HG03175 (cell line): ENCODE data around the gene FTCDNL1.

Experiments
- ATAC-seq: cut with Tn5 transposase; IDR thresholded peaks from one replicate; pipeline ENCODE4 v1.9.1; 2021; ENCODE audit warnings: mild to moderate bottlenecking, moderate library complexity; ENCODE audit not compliant: unreplicated experiment

Gene FTCDNL1

GRCh38 chr2:199744260-199744659, 106.7 kb downstream of the FTCDNL1 start:
- ATAC-seq = no peak

DNA sequence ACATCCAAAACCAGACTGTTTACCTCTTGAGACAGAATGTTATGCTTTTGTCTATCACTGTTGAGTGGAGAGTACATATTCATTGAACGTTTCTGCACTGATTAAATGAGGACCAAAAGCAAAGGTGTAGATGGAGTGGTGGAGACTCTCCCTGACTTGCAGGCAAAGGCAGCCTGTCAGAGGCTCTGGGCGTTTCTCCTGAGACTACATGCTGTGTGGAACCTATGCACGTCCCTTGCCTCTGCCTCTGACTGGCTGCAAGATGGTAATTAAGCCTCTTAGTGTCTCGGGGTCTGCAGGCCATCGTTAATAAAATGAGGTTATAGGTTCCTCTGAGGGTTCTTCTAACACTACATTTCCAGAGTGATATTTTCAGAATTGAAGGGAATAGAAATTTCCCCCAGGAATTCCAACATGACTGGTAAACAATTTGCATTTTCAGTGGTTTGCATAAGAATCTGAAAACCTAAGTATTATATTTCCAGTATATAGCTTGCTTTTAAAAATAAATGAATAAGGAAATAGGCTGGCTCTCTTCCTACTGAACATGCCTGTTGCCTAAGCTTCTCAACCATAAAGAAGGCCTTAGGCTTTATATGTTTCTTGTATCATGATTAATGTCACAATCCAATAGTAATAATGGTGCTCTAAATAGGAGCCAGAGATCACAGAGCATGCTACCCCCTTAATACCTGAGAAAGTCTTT, 107.4 kb downstream of the FTCDNL1 start:
- no peak for ATAC-seq

- ATAC-seq = no peak
Measured at GRCh38 chr2:199742884-199743283, 108.1 kb downstream of the FTCDNL1 start.

- peak; percentile 8 for ATAC-seq
Measured at GRCh38 chr2:199740111-199740428, 110.9 kb downstream of the FTCDNL1 start.

DNA sequence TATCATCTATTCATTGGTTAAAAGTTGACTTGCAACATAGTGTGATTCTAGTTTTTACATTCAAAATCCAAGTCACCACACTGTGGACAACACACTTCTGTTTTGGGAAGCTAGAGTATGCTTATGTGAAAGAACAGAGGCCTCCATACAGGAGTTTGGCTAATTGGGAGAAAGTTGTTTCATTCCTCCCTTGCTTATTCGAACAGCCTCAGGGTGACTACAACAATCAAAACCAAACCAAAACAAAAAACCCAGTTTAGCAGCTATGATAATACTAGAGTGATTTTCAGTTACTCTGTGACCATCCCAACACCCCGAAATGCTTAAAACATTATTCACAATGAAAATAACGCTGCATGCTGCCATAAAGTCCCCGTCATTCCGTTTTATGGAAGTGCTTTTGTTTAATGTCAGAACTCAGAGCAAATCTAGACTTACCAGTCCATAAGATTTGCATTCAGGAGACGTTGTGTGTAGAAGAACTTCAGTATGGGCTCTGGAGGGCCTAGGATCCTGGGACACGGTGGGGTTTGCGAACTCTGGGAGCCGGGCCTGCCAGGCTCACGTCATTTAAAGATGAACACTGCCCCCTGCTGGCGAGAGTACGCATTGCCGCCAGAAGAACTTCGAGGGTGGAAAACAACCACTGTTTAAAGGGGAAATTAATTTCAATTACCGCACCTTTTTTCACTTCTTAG, 111.4 kb downstream of the FTCDNL1 start:
- peak; percentile 79 for ATAC-seq

DNA sequence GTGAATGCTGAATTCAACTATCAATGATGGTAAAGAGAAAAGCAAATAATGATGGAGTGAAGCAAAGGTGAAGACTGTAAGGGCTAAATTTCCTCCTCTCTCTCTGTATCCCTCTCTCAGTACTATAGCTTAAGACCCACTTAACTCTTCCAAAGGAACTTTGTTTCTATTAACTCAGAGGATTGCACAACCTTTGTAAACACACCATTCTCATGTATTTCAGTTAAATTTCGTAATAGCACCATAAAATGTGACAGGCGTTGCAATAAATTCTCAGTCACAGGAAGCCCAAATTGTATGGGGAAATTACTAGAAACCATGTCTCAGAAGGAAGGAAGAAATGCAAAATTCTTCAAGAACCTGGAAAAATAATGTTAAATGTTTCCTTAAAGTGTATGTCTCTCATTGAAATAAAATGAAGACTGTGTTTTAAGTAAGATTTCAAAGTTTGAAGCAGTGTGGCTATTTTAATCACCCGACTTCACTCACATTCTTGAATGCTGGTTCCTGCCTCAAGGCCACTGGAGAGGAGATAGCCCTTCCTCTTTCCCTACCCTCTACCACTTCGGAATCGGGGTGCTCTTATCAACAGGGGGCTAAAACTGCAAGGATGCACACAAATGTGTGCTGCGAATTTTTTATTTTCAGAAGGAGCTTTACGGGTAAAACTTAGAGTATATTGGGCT, 112.1 kb downstream of the FTCDNL1 start:
- no peak for ATAC-seq

DNA sequence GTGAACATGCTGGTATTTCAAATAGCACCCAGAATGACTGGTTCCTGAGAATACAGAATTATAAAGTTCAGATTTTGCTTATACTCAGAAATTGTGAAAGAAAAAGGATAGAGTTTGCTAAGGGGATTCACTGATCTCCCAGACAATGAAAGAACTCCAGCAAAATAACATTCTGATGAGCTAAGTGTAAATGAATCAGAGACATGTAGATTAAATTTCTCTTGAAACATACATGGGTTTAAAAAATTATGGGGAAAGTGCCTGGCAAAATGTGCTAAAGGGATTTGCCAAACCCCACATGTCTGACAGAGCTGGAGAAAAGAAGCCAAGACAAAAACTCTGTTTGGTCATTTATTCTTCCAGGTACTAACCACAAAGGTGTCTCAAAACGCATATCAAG, 116.3 kb downstream of the FTCDNL1 start:
- no peak for ATAC-seq

GRCh38 chr2:199734011-199734410, 117.0 kb downstream of the FTCDNL1 start:
- no peak for ATAC-seq

DNA sequence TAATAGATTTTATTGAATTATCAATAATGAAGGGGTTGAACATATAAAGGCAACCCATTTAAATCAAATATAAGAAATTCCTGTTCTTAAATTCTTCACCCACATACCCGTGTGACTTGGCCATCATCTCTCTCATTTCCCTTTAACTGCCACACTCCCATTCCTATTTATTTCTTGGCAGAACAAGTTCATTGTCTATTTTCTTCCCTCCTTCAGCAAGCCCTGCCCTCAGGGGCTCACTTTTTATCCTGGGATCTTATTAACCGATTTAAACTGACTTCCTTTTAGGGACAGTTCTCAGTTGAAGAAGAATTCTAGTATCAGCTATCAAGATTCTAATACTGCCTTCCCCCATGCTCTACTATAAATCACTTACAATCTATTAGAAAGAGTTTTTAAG, 123.2 kb downstream of the FTCDNL1 start:
- ATAC-seq = no peak

- no peak for ATAC-seq
Measured at GRCh38 chr2:199727306-199727705, 123.7 kb downstream of the FTCDNL1 start.

GRCh38 chr2:199718074-199718473, 132.9 kb downstream of the FTCDNL1 start:
- no peak for ATAC-seq

- no peak for ATAC-seq
Measured at GRCh38 chr2:199717587-199717907, 133.4 kb downstream of the FTCDNL1 start.

GRCh38 chr2:199716807-199717586, 134.0 kb downstream of the FTCDNL1 start:
- ATAC-seq = no peak

DNA sequence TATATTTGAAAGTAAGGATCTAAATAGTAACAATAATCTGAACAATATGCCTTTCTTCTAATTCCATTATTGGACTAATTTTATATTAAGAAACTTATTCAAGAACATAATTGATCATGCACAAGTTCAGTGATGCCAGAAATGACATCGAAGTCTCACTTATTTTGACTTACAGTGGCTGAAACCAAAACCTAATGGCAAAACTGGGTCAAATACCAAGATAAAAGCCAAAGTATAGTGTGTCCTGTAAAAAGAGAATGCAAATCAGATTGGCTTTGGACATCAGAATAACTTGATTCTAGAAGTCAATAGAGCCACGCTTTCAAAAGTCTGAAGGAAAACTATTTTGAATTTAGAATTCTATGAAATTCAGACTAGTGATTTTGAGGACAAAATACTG, 137.2 kb downstream of the FTCDNL1 start:
- ATAC-seq = no peak

DNA sequence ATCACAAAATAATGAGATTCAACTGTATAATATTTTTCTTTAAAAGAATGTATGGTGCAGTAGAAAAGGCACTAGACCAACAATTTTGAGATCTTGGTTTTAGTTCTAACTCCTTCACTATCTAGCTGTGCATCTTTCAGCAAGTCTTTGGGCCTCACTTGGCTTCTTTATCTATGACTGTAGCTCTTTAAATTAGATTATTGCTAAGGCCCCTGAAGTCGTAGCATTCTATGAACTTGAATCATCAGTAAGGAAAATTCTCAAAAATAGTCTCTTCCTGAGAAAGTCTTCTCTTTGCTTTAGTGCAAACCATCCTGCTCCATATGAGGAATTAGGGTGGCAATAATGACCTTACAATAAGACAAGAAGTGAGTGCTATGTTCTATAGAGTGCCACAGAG, 140.4 kb downstream of the FTCDNL1 start:
- ATAC-seq = no peak
